GM12865 (cell line): Measurements from ENCODE around the gene NOP14.

Experiments used
- DNase-seq: peaks from one replicate; pipeline ENCODE4 v3.0.0; 2010; ENCODE audit warnings: low read depth
- H3K4me3 ChIP-seq: 2 replicates; pipeline ENCODE4 v1.5.1; 2011; ENCODE audit warnings: mild to moderate bottlenecking, low read depth, low read length, control low read depth
- TF ChIP-seq, protein P1 (sequence below): IDR thresholded peaks from 2 replicates; pipeline ENCODE4 v1.5.1; 2011; ENCODE audit warnings: low read length, control low read depth, low read depth, inconsistent platforms; ENCODE audit not compliant: insufficient read depth; ENCODE audit errors: missing control alignments

The NOP14 gene

GRCh38 chr4:2930758-2931511 is 32.3 kb downstream of the NOP14 start:
- peak overlapping the region; percentile 71 for H3K4me3 ChIP-seq
- no peak for DNase-seq
- TF ChIP-seq, protein P1, sequence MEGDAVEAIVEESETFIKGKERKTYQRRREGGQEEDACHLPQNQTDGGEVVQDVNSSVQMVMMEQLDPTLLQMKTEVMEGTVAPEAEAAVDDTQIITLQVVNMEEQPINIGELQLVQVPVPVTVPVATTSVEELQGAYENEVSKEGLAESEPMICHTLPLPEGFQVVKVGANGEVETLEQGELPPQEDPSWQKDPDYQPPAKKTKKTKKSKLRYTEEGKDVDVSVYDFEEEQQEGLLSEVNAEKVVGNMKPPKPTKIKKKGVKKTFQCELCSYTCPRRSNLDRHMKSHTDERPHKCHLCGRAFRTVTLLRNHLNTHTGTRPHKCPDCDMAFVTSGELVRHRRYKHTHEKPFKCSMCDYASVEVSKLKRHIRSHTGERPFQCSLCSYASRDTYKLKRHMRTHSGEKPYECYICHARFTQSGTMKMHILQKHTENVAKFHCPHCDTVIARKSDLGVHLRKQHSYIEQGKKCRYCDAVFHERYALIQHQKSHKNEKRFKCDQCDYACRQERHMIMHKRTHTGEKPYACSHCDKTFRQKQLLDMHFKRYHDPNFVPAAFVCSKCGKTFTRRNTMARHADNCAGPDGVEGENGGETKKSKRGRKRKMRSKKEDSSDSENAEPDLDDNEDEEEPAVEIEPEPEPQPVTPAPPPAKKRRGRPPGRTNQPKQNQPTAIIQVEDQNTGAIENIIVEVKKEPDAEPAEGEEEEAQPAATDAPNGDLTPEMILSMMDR: peak; percentile 25

DNA sequence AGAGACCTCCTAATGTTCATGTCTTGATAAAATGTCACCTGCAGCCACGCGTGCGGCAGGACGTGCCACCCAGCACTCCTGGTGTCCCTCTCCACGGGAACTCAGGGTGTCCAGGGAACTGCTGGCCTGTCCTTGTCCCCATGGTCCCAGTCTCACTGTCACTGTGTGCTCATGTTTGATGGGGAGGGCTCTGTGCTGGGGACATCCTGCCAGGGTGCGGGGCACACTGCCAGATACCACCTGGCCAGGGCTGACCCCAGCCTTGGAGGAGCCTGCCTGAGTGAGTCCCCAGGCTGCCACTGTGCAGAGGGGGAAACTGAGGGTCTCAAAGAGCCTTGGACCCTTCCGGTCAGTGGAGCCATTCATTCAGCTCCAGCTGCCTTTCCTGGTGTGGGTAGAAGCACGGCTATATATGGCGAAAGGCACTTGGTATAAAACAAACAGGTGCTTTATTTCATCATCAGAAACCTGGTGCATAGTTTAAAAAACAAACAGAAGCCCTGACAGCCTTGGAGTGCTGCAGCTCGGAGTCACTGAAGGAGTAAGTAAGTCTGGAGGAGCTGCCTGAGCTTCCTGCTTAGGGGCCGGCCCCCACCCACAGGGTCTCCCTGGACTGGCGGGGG is 33.0 kb downstream of the NOP14 start:
- TF ChIP-seq, protein P1: no peak
- H3K4me3 ChIP-seq: no peak overlapping the region
- no peak for DNase-seq

DNA sequence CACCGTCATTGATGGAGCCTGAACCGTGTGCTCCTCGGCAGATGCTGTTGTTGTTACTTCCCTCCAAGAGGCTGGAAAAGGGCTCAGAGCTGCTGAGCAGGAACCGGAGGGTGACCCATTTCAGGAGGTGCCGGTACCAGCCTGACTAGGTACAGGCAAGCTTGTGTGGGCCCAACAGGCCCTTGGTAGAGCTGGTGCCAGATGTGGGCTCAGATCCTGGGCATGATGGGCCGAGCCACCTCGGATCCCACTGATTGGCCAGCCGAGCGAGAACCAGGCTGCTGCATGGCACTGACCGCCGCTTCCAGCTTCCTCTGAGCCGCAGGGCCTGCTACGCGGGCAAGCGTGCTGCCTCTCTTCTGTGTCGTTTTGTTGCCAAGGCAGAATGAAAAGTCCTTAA is 33.7 kb downstream of the NOP14 start:
- DNase-seq: no peak
- no peak overlapping the region for H3K4me3 ChIP-seq
- TF ChIP-seq, protein P1: no peak

GRCh38 chr4:2928242-2929176 is 34.7 kb downstream of the NOP14 start:
- TF ChIP-seq, protein P1: no peak
- DNase-seq: no peak
- H3K4me3 ChIP-seq: no peak overlapping the region

DNA sequence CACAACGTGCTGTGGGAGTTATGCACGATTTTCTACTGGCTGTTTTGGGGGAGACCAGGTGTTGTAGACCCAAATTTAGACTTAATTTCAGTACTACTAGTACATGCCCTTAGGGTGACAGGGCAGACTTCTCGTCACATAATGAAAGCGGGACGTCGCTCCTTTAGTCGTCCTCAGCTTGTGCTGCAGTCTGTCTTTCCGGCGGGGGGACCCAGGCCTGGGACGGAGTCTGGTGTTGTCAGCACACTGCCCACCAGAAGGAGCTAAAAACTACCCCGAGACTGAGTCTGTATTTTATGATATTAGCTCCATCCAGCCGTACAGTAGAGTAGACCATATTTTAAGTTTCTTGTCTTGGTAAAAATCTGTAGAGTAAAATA is 35.5 kb downstream of the NOP14 start:
- no peak overlapping the region for H3K4me3 ChIP-seq
- DNase-seq: no peak
- TF ChIP-seq, protein P1: no peak

- DNase-seq: no peak
- TF ChIP-seq, protein P1: no peak
- no peak overlapping the region for H3K4me3 ChIP-seq
Observed at GRCh38 chr4:2927016-2927695, 36.0 kb downstream of the NOP14 start.
